GM19324 (cell line): ENCODE results near the gene KCNJ6.
"Not testable (repeated sequence)": the region's sequence is repeated elsewhere in the genome, so short reads cannot be mapped to it uniquely, and the experiment has no call there.

Source experiments
- ATAC-seq: cut with Tn5 transposase; IDR thresholded peaks from one replicate; pipeline ENCODE4 v1.9.1; 2021; ENCODE audit warnings: mild to moderate bottlenecking, moderate library complexity; ENCODE audit not compliant: unreplicated experiment, low FRiP score

The KCNJ6 gene

DNA sequence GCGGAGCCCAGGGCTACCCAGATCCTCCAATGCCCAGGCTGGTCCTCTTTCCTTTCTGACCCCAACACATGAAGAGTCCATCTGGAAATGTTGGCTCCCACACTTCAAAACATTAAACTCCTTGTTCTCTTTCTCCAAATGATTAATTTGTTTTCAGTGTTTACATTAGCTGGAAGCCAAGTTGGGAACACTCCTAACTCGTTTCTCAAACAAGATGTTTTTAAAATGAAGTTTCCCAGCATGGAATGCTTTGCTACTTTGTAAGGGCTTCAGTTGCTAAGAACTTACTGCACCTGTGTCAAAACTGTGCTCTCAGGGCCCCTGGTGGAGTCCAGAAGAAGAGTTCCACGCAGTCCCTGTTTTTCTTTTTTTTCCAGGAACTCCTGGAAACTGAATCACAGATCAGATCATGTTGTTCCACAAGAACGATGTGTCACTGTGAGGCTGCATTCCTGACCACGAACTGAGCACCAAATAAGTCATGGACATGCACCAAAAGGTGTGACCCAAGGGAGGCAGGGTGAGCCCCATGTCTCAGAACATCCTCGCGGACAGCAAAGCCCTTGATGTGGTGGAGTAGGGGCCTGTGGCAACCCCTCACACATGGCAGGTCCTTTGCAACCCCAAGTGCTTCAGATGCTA is 257.3 kb downstream of the KCNJ6 start:
- no peak for ATAC-seq

DNA sequence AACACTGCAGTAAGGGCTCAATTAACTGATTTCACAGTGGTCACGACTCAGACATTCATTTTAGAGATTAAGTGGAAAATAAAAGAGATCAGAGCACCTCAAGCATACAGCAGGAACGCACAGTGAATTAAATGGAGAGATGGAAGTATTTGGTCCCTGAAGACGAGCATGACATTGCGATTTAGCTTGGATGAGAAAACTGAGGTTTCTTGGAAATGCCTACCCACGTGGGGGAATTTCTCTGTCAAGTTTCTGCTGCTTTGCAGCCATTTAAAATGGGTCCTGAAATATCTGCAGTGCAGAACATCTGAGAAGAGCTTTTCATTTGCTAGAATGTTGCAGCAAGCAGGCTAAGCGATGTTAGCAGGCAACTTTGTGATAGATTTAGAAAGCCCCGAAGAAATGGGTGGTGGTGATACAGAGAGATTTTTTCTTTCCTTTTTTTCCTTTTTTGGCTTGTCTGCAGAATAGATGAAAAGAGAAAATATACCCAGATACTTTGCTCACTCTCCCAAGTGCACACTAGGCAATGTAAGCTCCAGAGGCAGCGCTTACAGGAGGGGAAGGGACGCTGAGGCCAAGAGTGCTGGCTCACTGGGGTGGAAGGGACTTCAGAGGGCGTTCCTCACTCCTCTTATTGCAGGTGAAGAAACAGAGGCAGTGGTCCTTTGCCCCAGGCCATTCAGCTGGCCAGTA is 258.0 kb downstream of the KCNJ6 start:
- ATAC-seq, result no peak

DNA sequence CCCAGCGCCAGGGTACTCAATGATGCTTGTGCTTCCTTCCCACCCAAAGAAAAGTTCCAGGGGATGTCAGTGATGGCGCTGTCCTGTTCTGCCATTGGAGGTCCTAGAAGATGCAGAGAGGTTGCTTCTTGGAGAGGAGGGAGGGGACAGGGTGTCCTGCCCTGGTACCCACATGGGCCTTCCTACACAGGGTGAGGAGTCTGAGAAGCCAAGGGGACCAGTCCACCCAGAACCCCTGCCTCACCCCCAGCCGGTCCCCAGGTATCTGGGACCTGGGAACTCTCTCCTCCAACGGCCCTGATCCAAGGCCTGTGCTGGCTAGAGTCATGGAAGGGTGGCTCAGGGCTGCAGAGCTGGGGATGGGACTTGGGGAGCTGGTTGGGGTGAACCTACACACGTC is 259.4 kb downstream of the KCNJ6 start:
- no peak for ATAC-seq

DNA sequence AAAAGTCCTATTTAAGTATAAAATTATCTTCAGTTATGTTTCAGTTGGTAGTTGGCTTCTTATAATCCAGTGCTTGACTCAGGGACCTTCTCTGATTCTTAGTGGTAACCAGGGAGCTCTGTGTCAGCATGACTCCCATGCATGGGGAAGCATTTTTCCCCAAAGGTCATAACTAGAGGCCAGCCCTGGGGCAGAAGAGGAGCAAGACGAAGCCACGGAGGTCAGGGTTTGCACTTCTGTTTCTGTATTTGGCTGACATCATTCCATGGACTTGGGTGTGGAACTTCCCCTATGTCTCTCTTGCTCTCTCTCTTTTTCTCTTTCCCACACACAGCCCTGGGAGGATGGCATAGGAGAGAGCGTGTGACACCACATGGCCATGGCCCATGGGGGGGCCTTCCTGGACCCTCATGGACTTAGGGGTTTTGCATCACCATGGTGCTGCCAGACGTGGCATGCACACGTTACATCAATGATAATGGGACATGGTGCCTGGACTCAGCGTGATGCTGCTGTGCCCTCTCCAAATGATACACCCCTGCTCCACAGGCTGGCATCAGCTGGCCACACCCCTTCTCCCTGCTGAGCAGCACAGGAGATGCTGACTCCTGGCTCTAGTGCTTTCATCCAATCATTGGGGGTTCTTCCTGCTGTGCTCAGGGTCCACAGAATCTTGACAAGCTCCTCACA is 260.5 kb downstream of the KCNJ6 start:
- no peak for ATAC-seq

DNA sequence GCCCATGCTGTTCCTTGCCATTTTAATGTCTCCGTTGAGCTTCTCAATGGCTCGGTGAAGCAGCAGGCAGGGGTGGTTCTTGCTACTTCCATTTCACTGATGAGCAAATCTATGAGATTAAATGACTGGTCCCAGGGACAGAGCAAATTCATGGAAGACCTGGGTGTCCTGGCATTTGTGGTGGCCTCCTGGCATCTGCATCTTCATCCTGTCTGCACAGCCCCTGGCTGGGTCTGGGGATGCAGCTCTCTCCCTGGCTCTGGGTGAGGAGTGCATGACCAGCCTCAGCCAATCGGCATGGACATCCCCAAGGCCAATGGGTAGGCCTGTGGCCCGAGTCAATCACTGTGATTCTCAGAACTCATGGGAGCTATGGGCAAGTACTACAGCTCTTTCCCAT is 261.7 kb downstream of the KCNJ6 start:
- no peak for ATAC-seq

DNA sequence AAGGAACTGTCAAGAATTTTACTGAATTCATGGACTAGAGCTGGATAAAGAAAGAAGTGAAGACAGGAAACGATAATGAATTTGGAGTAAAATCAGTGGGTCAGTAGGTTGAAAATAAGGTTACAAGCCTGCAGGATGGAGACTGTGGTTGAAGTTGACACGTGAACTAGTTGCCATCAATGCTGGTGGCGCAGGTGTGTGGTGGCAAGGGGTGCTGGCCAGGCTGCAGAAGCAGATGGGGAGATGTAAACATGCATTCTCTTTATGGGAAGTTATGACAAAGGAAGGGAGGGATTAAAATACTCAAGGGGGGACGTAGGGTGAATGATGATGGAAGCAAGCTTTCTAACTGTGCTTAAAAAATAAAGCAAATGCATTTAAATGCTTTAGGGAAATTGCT is 263.1 kb downstream of the KCNJ6 start:
- no peak for ATAC-seq

DNA sequence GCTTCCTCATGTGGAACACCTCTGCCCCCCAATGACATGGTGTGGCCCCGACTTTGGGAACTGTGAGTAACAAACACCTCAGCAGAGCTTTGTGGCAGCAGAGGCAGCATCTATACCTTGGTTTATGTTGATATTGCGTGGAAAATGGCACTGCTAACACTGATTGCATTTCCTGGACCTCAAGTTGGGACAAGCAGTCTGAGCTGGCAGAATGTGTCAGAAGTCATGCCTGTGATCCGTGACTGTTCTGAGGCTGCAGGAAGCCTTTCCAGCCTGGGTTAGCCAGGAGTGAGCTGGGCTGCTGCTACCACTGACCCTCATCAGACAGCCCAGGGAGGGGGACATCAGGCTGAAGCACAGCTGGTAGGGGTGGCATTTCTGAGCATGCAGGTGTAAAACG is 268.5 kb downstream of the KCNJ6 start:
- no peak for ATAC-seq

DNA sequence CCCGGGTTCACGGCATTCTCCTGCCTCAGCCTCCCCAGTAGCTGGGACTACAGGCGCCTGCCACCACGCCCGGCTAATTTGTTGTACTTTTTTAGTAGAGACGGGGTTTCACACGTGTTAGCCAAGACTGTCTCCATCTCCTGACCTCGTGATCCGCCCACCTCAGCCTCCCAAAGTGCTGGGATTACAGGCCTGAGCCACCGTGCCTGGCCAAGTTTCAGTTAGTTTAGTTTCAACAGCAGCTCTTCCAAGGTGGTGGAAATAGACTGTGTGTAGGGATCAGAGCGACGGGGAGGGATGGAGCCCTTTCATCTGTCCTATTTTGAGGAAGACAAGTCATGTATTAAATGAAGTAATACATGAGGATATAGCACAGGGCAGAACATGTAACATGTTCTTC is 269.5 kb downstream of the KCNJ6 start:
- ATAC-seq, result not testable (repeated sequence)

DNA sequence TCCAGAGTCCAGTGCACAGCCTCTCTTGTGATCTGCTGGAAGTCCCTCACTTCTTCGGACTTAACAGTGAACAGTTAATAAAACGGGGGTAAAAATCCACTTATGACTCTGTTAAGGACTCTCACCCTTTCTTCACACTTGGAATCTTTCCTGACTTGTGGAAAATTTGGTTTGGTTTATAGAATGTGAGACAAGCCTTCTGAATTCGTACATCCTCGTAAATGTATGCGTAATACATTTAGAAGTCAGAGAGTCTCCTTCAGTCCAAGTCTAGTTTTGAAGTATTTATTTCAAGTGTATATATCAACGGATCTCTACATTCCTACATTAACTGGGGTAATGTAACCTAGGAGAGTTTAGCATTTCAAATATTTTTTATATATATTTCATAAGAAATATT is 270.4 kb downstream of the KCNJ6 start:
- no peak for ATAC-seq

DNA sequence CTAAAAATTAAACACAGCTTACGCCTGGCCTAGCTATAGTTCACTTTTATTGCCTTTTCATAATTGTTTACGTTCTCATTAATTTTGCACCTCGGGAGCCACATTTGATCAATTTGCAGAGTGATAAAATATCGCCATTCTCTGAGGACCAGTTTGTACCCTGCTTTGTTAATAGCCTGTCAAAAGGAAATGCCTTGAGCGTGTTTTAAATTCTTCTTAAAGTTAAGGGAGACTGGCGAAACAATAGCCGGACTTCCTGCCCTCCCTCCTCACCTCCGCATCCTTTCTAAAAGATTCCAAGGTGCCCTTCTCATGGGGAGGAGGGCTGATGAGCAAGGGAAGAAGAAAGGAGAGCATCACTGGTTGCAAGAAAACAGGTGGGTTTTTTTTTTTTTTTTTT is 271.6 kb downstream of the KCNJ6 start:
- ATAC-seq, result no peak

DNA sequence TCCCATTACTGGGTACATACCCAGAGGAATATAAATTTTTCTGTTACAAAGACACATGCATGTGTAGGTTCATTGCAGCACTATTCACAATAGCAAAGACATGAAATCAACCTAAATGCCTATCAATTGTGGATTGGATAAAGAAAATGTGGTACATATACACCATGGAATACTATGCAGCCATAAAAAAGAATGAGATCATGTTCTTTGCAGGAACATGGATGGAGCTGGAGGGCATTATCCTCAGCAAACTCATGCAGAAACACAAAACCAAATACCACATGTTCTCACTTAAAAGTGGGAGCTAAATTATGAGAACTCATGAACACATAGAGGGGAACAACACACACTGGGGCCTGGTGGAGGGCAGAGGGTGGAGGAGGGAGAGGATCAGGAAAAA is 272.4 kb downstream of the KCNJ6 start:
- not testable (repeated sequence) for ATAC-seq

DNA sequence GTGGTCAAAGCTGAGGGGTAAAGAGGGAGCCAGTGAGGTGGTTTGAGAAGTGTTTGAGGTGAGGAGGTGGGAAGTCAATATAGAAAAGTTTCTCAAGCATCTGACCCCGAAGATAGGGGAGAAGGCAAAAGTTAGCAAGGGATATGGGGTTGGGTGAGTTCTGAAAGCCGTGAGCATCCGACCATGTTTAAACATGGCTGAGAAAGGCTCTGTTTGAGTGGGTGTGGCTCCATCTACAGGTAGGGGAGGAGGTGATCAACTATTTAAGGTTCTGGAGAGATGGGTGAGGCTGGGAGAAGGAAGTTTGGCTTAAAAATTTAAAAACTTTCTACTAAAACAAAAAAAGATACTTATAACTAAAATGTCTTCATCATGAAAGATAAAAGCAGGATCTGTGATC is 273.8 kb downstream of the KCNJ6 start:
- ATAC-seq, result no peak

DNA sequence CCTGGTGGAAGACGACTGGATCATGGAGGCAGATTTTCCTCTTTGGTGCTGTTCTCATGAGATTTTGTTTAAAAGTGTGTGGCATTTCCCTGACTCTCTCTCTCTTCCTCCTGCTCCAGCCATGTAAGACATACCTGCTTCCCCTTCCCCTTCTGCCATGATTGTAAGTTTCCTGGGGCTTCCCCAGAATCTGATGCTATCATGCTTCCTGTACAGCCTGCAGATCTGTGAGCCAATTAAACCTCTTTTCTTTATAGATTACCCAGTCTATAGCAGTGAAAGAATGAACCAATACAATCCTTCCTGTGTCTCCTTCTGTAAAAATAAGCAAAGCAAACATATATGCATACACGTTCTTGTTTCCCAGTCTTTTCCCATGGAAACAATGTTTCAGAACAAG is 276.5 kb downstream of the KCNJ6 start:
- no peak for ATAC-seq

DNA sequence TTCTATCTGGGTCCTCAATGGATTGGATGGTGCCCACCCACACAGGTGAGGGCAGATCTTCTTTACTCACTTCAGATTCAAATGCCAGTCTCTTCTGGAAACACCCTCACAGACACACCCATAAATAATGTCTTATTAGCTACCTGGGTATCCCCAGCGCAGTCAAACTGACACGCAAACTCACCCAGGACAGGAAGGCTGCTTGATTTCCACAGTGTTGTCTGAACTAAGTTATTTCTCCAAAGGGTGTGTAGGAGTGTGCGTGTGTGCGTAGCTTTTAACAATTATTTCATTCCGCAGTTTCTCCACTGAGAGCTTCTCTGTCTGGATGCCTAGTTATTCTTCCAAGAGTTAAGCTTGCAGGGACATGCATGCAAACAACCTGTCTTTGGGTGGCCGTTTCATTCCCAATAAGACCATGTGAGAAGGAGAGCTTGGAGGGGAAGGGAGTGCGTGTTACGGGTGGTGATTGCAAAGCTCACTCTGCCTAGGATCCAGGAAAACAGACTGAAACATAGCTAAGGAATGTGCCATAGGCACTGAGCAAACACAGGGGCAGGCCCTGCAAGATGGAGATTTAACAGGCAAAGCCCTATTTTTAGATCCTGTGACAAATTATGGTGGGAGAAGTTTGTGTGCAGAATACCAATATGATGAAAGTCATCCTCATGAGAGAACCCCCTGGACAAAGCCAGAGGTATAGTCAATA is 280.0 kb downstream of the KCNJ6 start:
- no peak for ATAC-seq

DNA sequence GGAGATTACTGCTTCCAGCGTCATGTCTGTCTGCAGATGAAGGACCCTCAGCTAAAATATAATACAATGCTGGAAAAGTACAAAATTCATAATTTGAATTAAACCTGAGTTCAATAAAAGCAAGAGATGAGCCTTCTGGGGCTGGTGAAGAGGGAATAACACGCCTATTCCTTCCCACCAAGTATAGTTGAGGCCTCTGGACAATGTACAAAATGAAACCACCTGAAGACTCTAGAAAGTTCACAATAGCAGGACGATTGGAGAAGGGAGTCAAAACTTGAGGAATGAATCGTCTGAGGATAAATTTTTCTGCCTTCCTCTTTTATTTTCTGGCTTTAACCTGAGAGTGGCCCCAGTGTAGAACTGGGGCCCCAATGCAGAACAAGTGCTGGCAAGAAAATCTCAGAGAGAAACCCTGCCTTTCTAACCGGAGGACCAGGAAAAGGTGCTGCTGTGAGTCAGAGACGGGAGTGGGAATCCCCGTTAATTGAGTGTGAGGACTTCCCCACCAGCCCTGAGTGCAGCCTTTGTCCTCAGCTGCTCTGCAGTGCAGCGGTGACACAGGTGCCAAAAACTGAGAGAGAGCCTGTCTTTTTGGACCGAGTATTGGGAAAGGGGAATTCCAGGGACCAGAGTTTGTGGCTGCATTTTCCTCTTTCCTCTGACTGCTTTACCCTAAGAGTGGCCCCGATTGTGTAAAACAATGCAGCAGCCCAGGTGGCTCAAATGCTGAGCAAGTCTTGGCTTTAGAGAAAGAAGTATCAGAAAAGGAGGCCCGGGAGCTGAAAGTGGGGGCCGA is 284.7 kb downstream of the KCNJ6 start:
- ATAC-seq, result peak; percentile 48

DNA sequence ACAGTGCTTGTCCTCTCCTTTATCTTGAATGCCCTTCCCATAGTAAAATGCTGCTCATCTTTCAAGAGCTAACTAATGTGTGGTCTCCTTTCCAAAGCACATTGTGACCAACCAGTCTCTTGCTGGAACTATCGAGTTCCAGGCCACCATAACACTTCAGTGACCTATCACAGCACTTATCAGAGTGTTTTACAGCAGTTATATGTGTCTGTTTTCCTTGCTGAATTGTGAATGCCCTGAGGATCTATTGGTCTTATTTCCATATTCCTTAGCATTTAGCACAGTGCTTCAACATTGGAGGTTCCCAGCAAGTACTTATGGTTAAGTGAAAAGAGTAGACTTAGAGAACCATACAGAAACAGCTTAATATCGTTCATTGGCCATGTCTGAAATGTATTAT is 285.4 kb downstream of the KCNJ6 start:
- ATAC-seq, result no peak

DNA sequence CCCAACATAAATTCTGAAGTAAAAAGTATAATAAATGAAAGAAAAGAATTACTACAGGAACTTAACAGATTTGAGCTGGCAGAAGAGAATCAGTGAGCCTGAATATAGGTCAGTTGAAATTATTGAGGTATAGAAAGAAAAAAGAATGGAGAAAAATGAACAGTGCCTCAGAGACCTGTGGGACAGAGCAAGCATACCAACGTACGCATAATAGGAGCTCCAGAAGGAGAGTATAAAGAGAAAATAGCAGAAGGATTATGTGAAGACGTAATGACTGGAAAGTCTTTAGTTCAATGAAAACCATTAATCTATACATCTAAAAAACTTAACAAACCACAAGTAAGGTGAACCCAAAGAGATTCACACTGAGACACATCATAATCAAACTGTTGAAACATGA is 287.9 kb downstream of the KCNJ6 start:
- ATAC-seq, result no peak

DNA sequence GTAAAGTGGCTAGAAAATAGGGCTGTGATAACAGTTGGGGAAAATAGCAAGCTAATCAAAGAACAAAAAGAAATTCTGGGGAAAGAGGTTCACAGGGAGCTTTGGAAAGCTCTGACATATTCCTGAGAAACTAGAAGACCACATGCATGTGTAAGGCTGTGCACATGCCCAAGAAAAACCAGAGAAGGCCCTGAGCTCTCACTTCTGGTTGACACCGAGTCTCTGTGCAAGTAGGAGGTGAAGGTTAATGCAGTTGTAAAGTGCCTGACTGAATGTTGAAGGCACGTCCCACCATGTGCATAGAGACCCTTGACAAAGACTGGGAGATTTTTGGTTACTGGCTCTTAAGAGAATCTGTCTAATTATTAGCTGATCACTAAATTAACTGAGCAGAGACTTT is 288.7 kb downstream of the KCNJ6 start:
- ATAC-seq, result no peak

DNA sequence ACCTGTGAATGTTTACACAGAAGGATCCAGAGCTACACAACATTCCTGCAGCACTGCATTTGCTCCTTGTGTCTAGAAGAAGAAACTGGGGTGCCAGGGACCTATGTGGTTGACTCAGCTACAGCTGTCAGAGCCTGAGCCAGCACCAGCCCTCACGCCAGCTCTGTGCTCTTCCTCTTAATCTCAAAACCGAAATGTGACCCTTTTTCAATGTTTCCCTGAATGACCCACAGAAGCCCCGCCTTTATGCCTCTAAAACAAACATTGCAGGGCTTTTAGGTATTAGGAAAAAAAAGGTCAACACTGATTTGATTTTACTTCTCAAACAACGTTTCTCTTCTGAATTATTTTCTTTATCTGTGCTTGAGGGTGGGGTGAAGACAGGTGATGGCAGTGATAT is 289.2 kb downstream of the KCNJ6 start:
- ATAC-seq, result no peak

DNA sequence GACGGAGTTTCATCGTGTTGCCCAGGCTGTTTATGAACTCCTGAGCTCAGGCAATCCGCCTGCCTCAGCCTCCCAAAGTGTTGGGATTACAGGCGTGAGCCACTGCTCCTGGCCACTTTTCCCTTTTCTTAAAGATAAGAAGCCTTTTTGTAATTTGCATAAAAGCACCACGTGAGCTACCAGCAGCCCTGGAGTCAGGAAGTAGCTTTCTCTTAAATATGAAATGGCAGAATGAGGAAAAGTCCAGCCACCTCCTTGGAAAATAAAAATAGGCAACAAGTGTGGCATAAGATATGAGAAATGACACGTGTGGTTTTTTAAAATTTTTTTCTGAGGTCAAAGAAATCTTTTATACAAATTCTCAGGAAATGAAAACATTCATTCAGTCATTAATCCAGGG is 289.9 kb downstream of the KCNJ6 start:
- no peak for ATAC-seq

DNA sequence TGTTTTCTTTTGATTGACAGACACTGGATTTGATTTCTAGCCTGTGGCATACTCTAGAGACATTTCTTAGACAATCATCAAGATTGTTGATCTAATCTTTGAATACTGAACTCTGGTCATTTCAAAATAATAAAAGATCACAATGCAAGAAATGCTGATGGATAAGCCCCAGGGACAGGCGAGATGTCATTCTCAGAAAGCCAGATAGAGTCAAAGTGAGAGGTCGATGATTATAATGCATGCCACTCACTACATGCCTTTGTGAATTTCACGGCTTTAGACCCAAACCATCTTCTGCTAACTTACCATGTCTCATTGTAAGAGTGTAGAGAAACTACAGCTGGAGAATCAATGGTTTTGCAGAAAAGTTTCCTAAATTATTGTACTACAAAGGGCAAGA is 292.6 kb downstream of the KCNJ6 start:
- no peak for ATAC-seq
